Neutrophil (primary cell): ENCODE measurements around the gene ADORA1.

Source experiments
- H3K27ac ChIP-seq: fragments of 200-600 bp; sonication (generic); 2 replicates; pipeline ENCODE4 v1.5.1; 2016; ENCODE audit warnings: mild to moderate bottlenecking, moderate library complexity
- H3K27me3 ChIP-seq: fragments of 200-600 bp; sonication (generic); 2 replicates; pipeline ENCODE4 v1.6.0; 2016; ENCODE audit warnings: mild to moderate bottlenecking
- H3K36me3 ChIP-seq: fragments of 200-600 bp; sonication (generic); 2 replicates; pipeline ENCODE4 v1.5.1; 2017
- H3K4me1 ChIP-seq, 2 experiments: fragments of 200-600 bp in 1 of 2; sonication (generic) in 1 of 2; 1 replicate in 1 of 2; 2 replicates in 1 of 2; pipeline versions ENCODE4 v1.5.1 to v1.6.1; 2013 to 2016; ENCODE audit warnings: low read depth in 1 of 2, low read length in 1 of 2, mild to moderate bottlenecking in 1 of 2, moderate library complexity in 1 of 2; ENCODE audit not compliant: control insufficient read depth in 1 of 2, insufficient read depth in 1 of 2
- H3K4me3 ChIP-seq, 2 experiments: fragments of 200-600 bp in 1 of 2; sonication (generic) in 1 of 2; 1 replicate in 1 of 2; 2 replicates in 1 of 2; pipeline ENCODE4 v1.5.1; 2013 to 2016; ENCODE audit warnings: low read depth in 1 of 2, low read length in 1 of 2, mild to moderate bottlenecking in 1 of 2, moderate library complexity in 1 of 2
- H3K9me3 ChIP-seq: fragments of 200-600 bp; sonication (generic); 2 replicates; pipeline ENCODE4 v1.5.1; 2016
- TF ChIP-seq, protein P1 (sequence below): fragments of 200-600 bp; sonication (generic); IDR thresholded peaks from 2 replicates; pipeline ENCODE4 v1.5.1; 2016; ENCODE audit warnings: antibody characterized with exemption

The ADORA1 gene

DNA sequence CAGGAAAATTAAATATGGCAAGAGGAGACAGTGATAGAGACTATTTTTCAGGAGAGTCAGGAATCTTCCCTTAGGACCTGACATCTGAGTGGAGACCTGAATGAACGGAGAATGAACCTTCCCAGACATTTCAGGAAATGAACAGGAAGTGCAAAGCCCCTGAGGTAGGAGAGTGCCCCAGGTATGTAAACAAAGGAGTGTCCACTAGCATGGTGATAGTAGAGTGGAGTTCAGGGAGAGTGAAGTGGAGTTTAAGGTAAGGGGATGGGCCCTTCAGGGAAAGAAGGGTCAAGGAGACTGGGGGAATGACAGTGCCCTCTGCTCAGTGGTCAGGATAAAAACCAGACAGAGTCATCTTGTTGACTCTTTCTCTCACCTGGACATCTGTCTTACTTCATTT lies 28.8 kb downstream of the ADORA1 start:
- Histone ChIP-seq H3K4me1 (no peaks in the 10 kb centered on the region), H3K9me3 (no peaks in the 10 kb centered on the region), H3K27ac (no peak overlapping the region), H3K27me3 (peaks cover 46% of the 10 kb centered on the region), H3K4me3 (no peak overlapping the region), H3K36me3 (no peaks in the 10 kb centered on the region)
- TF ChIP-seq, protein P1, sequence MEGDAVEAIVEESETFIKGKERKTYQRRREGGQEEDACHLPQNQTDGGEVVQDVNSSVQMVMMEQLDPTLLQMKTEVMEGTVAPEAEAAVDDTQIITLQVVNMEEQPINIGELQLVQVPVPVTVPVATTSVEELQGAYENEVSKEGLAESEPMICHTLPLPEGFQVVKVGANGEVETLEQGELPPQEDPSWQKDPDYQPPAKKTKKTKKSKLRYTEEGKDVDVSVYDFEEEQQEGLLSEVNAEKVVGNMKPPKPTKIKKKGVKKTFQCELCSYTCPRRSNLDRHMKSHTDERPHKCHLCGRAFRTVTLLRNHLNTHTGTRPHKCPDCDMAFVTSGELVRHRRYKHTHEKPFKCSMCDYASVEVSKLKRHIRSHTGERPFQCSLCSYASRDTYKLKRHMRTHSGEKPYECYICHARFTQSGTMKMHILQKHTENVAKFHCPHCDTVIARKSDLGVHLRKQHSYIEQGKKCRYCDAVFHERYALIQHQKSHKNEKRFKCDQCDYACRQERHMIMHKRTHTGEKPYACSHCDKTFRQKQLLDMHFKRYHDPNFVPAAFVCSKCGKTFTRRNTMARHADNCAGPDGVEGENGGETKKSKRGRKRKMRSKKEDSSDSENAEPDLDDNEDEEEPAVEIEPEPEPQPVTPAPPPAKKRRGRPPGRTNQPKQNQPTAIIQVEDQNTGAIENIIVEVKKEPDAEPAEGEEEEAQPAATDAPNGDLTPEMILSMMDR = no peak

DNA sequence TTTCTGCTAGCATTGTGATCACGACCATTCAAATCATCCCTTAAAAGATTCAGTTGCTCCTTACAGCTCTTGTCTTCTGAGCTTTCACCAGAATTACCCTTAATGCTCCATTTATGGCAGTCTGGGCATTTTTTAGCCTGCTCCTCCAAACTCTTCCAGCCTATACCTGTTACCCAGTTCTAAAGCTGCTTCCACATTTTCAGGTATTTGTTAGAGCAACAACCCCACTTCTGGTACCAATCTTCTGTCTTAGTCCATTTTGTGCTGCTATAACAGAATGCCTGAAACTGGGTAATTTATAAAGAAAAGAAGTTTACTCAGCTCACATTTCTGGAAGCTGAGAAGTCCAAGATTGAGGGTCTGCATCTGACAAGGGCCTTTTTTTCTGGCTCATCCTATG lies 30.9 kb downstream of the ADORA1 start:
- no peaks in the 10 kb centered on the region for H3K36me3 ChIP-seq

DNA sequence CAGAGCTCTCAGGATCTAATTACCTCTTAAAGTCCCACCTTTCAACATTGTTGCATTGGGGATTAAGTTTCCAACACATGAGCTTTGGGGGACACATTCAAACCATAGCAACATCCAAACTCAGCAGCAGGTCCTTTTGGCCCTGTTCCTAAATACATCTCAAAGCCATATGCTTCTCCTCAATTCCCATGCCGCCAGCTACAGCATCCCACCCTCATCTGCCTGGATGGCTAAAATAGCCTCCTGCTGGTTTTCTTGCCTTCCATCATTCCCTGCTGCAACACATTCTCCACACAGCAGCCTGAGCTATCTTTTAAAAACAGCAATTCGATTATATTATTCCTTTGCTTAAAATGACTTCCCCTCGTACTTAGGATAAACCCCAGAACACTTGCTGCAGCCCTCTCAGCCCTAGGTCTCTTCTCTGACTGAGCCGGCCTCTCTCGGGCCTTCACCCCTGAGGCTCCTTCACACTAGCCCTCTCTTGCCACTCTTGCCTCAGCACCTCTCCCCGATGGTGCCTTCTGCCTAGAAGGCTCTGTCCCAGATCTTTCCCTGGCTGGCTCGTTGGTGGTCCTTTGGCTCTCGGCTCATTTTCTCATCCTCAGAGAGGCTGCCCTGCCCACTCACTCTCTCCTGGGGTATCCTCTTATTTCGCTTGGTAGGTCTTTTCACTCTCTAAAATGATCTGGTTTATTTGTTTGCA lies 31.6 kb downstream of the ADORA1 start:
- H3K4me3 ChIP-seq = no peak overlapping the region
- H3K27ac ChIP-seq = no peak overlapping the region
- peaks cover 45% of the 10 kb centered on the region for H3K27me3 ChIP-seq
- peaks cover 0 to 3% of the 10 kb centered on the region in 2 experiments for H3K4me1 ChIP-seq
- no peaks in the 10 kb centered on the region for H3K36me3 ChIP-seq
- TF ChIP-seq, protein P1 = no peak
- no peaks in the 10 kb centered on the region for H3K9me3 ChIP-seq

More for the DNA sequence above, 30.9 kb downstream of the ADORA1 start:
- Histone ChIP-seq H3K9me3 (no peaks in the 10 kb centered on the region), H3K4me3 (no peak overlapping the region), H3K4me1 (peaks cover 0 to 3% of the 10 kb centered on the region in 2 experiments), H3K27ac (no peak overlapping the region), H3K27me3 (peaks cover 48% of the 10 kb centered on the region)
- TF ChIP-seq, protein P1 = no peak

DNA sequence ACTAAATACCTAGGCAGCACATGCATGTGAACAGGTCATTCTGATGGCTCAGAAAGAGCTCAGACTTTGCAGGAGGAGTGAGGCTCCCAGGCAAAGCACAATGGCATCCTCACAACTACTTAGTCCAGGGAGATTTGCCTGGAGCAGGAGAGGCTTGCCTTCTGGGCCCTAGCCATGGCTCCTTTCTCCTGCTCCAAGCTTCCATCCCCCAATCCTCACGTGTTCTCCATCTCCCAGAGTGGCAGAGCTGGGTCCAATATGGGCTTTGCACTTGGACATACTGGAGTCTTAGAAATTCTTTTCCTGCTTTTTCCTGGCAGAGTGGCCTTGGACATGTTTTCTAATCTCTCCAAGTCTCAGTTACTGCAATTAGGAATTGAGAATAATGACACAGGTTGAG lies 32.3 kb downstream of the ADORA1 start:
- Histone ChIP-seq H3K27ac (no peak overlapping the region), H3K9me3 (no peaks in the 10 kb centered on the region), H3K27me3 (peaks cover 48% of the 10 kb centered on the region), H3K36me3 (no peaks in the 10 kb centered on the region), H3K4me3 (no peak overlapping the region), H3K4me1 (peaks cover 0 to 3% of the 10 kb centered on the region in 2 experiments)
- TF ChIP-seq, protein P1 = no peak

DNA sequence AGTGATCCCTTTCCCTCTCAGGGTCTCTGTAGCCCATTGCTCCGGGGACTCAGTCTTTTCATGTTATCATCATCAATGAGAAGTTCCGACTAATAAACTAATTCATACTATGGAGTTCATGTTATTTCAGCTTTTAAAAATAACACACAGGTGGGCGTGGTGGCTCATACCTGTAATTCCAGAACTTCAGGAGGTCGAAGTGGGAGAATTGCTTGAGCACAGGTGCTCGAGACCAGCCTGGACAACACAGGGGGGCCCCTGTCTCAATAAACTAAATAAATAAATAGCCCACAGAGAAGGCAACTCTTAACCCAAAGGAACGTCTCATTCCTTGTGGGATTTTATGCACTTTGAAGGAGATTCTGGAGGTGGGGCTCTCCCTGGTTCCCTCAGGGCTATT lies 33.6 kb downstream of the ADORA1 start:
- H3K4me3 ChIP-seq = no peak overlapping the region
- TF ChIP-seq, protein P1 = no peak
- H3K27me3 ChIP-seq = peaks cover 50% of the 10 kb centered on the region
- no peaks in the 10 kb centered on the region for H3K9me3 ChIP-seq
- no peaks in the 10 kb centered on the region for H3K36me3 ChIP-seq
- no peak overlapping the region for H3K27ac ChIP-seq
- peaks cover 0 to 3% of the 10 kb centered on the region in 2 experiments for H3K4me1 ChIP-seq
